Amniotic epithelial cell (primary cell): Measurements from ENCODE around the gene LRP2.

Experiments used
- DNase-seq: peaks from one replicate; pipeline ENCODE4 v3.0.0-alpha.2; 2010; ENCODE audit warnings: low read depth

Gene LRP2

GRCh38 chr2:169090133-169090820 lies 272.1 kb downstream of the LRP2 start:
- DNase-seq, result no peak

DNA sequence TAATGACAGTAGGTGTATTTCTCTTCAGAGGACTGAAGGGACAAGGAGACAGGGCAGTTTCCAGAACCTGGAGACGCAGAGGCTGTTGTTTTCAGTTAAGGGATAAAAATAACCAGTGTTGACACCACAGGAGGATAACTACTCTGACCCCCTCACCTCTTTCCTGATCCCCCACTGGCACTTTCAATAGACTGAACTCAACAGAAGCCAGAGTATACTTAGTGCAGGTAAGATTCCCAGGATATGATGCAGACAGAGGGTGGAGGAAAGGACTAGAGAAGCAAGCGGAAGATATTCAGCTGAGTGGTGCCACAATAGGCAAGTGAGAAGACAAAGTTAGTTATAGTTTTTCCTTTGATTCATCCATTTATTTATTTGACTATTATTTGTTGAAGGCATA lies 273.2 kb downstream of the LRP2 start:
- DNase-seq, result no peak

GRCh38 chr2:169087757-169088379 lies 274.5 kb downstream of the LRP2 start:
- DNase-seq, result no peak

DNA sequence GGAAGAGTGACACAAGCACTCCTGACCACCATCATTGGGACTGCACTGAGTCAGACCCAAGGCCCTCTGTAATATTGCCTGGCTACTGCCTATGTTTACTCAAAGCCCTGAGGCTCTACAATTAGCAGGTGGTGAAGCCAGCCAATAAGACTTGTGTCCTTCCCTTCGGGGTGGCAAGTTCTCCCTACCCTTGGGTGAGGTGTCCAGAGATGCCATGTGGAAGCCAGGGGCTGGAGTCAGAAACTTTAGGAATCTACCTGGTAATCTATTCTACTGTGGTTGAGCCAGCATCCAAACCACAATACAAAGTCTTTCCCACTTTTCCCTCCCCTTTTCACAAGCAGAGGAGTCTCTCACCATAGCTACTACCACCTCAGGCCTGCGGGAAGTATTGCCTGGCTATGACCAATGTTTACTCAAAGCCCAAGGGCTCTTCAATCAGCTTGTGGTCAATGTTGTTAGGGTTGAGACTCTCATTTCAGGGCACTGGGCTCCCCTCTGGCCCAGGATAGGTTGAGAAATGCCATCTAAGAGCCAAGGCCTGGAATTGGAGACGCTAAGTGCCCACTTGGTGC lies 275.4 kb downstream of the LRP2 start:
- no peak for DNase-seq

- DNase-seq, result no peak
These were observed 279.3 kb downstream of the LRP2 start for GRCh38 chr2:169082995-169083394.

DNA sequence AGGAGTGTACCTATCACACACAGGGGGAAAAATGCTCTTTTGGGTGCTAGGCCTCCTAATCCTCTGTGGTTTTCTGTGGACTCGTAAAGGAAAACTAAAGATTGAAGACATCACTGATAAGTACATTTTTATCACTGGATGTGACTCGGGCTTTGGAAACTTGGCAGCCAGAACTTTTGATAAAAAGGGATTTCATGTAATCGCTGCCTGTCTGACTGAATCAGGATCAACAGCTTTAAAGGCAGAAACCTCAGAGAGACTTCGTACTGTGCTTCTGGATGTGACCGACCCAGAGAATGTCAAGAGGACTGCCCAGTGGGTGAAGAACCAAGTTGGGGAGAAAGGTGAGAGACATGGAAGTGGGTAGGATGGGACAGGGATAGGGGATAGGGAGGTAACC lies 280.8 kb downstream of the LRP2 start:
- peak; percentile 54 for DNase-seq

DNA sequence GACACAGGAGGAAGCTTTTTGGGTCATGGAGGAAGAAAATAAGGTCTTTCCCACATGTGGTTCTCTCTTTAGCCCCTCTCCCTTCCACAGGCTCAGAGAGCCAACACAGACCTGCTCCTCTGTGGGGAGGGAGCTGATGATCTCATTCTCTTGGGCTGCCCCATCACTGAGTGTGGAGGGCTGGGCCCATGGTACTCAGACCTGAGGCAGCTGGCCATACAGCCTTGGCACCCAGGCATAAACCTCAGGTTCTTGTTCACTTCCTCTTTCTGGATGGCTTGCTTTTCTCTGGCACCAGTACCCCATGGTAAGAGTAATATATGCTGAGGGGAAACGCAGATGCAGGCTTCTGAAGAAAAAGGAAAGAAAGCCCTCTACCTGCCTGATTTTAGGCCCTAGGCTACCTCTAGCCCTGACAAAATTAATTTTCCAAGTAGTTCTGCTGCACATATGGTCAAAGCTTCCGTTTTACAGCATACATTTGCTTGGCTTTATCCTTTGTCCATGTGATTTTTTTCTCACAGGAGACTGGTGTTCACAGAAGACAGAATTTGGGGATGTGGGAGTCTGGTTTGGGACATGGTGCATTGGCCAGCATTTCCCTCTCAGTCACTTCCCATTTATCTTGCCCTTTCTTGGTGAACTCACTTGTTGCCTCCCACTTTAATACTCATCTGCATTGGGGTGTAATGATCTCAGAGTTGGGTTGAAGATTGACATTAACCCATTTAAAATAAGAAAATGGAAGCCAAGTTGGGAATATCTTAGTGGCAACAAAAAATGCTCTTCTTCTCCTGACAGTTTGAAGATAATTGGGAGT lies 281.9 kb downstream of the LRP2 start:
- DNase-seq, result no peak

DNA sequence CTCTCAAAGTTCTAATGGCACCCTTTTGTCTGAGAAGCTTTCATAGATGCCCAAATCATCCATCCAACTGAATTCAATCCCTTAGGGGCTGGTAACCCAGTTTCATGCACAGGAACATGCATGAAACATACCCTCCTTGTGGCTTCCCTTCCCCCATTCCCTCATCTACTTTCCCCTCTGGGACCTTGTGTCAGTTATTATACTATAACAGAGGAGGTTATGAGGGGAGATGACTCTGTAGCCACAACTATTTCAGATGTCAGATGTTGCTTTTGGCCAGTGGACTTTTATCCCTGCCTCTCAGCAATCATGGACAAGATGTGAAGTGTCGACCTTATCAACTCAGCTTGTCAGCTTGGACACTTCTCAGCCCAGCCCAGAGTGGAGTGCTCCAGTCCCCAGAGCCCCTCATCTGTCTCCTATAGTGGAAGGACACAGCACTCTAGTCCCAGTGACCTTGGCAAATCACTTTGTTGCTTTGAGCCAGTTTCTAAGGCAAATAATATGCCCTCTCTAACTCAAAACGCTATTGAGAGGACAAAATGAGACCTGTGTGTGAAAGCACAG lies 284.6 kb downstream of the LRP2 start:
- no peak for DNase-seq
